GM18907 (cell line): ENCODE results near the gene TNFRSF21.
A peak's percentile ranks its signal among the peaks of the same experiment; 100 is the strongest.
"Not testable (repeated sequence)": the region's sequence is repeated elsewhere in the genome, so short reads cannot be mapped to it uniquely, and the experiment has no call there.

Source experiments
- ATAC-seq: cut with Tn5 transposase; IDR thresholded peaks from one replicate; pipeline ENCODE4 v1.9.1; 2021; ENCODE audit warnings: mild to moderate bottlenecking, moderate library complexity; ENCODE audit not compliant: unreplicated experiment

TNFRSF21 gene

DNA sequence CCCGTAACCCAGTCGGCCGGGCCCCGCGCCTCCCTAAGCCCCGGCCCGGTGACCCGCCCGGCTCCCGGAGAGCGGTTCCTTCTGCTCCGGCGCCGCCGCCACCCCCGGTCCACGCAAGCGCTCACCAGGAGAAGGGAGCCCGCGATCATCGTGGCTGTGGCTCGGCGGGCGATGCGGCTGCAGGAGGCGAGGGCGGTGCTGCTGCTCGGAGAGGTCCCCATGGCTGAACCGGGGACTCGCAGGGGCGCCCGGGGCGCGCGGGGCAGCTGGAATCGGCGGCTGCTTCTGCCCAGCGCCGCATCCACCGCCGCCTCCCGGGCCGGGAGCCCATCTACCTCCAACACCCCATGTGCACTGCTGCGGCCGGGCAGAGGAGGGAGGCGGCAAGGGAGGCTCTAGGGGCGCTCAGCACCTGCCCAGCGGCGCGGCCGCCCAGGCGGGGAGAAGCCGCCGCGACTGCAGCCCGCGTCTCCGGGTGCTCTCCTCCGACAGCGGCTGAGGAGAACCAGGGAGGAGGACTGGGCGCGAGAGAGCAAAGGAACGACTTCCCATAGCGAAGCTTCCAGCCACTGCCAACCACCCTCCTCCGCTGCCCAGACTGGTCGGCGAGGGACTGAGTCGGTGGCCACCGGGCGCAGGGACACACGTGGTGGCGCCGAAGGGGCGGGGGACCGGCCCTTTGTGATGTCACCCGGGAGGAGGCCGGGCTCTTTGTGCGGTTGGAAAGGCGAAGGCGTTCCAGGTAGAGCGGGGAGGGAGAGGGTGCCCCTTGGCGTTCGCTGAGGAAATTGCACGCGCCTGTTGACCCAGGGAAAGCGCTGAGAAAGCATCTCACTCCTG is at the start of gene TNFRSF21:
Gene TNFRSF21 (minus strand): TSS at position 615 of the 840 bp plus-strand sequence. CDS start 394 bp downstream, at position 221.
- peak; percentile 99 for ATAC-seq

DNA sequence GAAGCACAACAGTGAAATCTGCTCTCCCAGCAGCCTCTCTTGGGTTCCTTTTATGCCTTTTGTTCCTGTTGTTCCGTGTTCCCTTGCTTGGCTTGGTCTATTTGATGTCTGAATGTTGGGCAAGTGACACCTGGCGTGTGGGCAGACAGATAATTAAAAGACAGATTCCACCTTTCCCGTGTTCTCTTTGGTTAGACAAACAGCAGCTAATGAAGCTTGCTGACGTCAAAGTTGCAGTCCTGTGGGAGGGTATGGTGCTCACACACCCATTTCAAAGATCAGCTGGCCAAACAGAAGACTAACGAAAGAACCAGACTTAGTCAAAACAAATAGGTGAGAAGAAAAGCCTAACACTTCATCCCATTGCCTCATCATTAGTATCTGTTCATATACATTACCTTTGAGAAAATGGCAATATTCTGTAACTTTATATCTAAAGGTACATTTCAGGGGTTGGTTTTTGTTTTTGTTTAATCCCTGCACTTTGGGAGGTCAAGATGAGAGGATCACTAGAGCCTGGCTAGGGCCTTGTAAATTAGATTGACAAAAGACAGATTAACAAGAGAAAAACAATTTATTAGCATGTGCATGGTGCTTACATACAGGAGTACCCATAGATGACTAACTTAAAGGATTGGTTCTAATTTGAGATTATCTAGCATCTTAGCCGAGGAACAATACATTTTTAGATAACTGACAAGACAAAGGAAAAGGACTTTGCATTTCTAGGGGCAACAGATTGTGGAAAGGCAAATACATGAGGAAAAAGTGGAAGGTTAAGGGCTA is 48.9 kb upstream of the TNFRSF21 start:
- ATAC-seq = no peak

- peak; percentile 83 for ATAC-seq
These were observed 48.1 kb upstream of the TNFRSF21 start for GRCh38 chr6:47357827-47358226.

DNA sequence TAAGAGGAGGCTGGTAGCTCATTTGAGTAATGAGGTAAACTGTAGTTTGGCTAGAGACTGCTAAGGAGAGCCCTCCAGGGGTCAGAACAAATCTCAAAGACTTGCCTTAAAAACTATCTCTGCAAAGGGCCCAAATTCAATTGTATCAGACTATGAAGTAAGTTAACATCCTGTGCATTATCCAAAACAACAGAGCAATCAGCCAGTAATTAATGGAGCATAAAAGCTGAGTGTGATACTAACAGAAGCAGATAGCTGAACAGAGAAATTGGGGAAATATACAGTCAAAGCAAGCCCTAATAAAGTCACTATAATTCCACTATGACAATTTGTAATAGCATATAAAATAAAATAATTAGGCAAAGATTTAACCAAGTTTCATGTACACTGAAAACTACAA is 45.8 kb upstream of the TNFRSF21 start:
- no peak for ATAC-seq

DNA sequence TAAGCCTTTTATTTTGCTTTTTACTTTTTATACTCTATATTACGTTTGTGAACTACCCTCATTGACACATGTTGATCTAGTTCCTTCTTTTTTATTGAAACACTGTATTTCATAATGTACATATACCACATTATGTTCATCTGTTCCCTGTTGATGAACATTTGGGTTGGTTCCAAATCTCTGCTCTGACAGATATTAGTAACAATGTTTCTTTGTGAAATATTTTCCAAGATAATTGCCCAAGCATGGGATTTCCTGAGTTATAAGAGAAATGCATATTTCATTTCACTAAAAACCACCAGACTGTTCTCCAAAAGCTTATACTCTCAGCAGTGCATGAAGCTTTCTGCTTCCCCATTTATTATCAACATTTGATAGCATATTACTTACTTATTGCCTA is 44.2 kb upstream of the TNFRSF21 start:
- no peak for ATAC-seq

GRCh38 chr6:47352966-47353365 is 43.3 kb upstream of the TNFRSF21 start:
- ATAC-seq = no peak

DNA sequence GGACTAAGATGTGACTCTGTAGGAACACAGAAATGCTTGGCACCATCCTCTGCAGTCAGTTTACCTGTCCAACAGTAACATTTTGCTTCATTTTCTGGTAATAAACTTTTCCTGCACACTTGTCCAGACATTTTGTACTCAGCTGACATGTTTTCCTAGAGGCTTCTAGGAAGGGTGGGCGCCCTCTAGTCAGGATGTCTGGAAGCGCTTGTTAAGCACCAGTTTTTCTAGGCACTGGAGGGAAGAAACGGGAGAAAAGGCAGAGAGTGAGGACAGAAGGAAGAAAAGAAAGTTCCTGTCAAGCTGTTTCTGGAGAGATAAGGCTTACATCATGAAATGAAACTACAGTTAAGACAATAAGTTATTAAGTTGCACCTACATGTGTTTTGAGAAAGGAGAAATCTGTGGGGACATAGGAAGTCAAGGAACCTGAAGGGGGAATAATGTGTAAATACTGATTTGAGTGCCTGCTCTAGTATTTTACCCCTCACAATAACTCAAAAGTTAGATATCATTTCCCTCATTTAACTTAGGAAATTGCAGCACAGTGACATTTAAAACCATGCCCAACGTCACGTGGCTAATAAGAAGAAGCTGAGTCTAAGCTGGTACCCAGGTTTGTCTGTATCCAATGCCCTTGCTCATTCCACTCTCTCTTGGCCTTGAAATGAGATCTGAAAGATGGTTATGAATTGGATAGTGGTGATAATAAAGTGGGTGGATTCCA is 42.7 kb upstream of the TNFRSF21 start:
- ATAC-seq = no peak

GRCh38 chr6:47351621-47352020 is 41.9 kb upstream of the TNFRSF21 start:
- no peak for ATAC-seq

DNA sequence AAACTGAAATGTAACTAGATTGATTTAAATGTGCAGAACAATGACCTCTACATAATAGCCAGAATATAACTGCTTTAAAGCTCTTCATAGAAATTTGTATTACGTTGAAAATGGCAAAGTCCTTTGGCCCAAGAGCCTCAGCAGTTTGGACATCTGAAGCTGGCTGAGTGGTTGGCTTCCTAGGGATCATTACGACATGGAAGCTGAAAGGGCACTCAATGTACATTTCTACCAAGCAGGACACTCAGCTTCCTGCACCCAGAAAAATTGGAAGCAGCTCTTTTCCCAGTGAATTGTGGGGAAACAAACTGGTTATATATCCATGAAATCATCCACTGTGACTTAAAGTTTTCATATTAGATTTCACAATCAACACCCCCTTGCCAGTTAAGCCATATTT is 40.2 kb upstream of the TNFRSF21 start:
- ATAC-seq = no peak

- no peak for ATAC-seq
These were observed 38.7 kb upstream of the TNFRSF21 start for GRCh38 chr6:47348316-47348863.

- no peak for ATAC-seq
These were observed 36.1 kb upstream of the TNFRSF21 start for GRCh38 chr6:47345761-47346160.

DNA sequence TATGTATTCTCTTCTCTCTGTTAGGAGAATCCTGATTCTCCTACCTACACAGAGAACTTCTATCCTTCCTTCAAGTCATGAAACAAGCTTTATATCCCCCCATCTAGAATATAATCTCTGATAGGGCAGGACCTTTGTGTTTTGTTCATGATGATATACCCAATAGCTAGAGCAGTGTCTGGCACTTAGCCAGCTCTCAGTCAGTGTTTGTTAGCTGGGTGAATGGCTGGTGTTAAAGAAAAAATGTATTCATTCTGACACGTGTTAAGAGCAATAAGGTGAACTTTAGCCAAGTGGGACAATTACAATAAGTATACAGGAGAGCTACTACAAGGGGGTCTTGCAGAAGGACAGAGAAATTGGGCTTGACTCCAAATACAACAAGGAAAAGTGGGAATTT is 34.3 kb upstream of the TNFRSF21 start:
- ATAC-seq = no peak

DNA sequence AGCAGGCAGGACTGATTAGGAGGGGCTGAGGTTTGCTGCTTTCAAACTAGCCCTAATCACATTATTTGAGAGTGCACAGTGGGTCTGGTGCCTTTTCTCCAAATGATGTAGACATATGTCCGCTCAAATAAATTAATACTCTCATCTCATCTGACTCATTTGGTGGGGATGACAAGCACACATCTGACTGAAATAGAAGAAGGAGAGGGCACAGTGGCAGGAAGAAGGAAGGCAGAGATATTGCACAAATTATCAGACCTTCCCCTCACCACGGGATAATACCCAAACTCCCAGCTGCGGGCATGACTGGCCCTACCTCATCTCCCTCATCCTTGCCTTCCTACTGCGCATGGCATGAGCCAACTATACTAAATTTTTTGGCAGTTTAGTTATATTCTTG is 33.9 kb upstream of the TNFRSF21 start:
- ATAC-seq = no peak

GRCh38 chr6:47342824-47343223 is 33.1 kb upstream of the TNFRSF21 start:
- no peak for ATAC-seq

DNA sequence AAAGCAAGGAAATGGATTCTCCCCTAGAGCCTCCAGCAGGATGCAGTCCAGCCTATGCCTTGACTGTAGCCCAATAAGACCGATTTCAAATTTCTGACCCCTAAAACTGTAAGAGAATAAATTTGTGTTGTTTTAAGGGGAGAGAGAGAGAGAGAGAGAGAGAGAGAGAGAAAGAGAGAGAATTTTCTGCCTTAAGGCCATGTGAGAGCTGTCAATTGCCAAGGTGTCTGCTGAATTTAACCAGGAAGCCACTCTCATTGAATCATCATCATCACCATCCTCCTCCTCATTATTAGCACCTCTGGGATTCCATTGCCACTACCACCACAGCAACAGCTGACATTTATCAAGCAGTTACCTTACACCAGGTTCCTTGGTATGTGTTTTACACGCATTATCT is 27.8 kb upstream of the TNFRSF21 start:
- no peak for ATAC-seq

GRCh38 chr6:47336334-47336733 is 26.6 kb upstream of the TNFRSF21 start:
- no peak for ATAC-seq

DNA sequence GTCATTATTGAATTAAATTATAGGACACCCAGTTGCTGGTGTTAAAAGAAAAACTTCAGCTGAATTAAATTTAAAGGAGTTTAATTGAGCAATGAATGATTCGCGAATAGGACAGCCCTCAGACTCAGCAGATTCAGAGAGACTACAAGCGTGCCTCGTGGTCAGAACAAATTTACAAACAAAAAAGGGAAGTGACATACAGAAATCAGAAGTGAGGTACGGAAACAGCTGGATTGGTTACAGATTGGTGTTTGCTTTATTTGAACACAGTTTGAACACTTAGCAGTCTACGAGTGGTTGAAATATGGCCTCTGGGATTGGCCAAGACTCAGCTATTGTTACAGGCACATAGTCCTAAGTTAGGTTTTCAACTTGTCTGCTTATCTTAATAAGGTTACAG is 25.8 kb upstream of the TNFRSF21 start:
- ATAC-seq = peak; percentile 97

DNA sequence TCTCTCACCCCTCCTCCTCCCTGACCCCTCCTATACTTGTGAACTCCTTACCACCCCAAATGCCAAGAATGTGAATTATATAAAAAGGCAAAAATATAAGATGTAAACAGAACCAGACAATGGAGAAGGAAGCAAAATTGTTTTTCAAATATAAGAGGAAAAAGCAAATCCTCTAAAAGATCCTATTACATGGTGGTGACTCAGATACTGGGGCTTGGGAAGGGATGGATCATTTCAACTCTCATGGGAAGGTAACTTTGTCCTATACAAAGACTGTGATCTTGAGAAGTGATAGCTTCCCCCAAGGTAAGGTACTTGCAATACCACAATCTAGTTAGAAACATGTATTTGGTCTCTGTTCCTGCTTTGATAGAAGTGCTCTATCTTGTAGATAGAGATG is 24.6 kb upstream of the TNFRSF21 start:
- no peak for ATAC-seq

- not testable (repeated sequence) for ATAC-seq
These were observed 18.9 kb upstream of the TNFRSF21 start for GRCh38 chr6:47328606-47329005.

DNA sequence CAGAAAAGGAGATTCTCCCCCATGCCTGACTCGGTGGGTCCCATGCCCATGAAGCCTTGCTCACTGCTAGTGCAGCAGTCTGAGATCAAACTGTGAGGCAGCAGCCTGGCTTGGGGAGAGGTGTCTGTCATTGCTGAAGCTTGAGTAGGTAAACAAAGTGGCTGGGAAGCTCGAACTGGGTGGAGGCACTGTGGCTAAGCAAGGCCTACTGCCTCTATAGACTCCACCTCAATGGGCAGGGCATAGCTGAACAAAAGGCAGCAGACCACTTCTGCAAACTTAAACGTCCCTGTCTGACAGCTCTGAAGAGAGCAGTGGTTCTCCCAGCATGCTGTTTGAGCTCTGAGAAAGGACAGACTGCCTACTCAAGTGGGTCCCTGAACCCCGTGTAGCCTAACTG is 18.4 kb upstream of the TNFRSF21 start:
- not testable (repeated sequence) for ATAC-seq

DNA sequence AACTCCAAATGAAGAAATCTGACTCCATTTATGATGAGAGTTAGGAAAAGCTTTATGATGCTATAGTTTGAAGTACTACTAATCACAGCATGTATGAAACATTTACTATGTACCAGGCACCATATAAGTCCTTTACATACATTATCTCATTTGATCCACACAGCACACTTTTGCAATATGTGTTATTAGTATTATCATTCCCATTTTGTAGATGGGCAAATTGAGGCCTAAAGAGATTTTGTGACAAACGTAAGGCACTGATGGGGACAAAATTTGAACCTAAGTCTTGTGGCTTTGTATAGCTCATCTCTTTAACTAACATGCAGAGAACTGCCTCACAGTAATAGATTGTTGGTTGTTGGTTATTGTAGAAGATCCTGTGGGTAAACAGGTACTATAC is 14.2 kb upstream of the TNFRSF21 start:
- ATAC-seq = no peak
